HG02610 (cell line): ENCODE data around the gene FOXD1.

Source experiments
- ATAC-seq: cut with Tn5 transposase; IDR thresholded peaks from one replicate; pipeline ENCODE4 v1.9.1; 2021; ENCODE audit warnings: mild to moderate bottlenecking, moderate library complexity; ENCODE audit not compliant: unreplicated experiment

The FOXD1 gene

GRCh38 chr5:73441378-73441777 lies 7.2 kb downstream of the FOXD1 start:
- ATAC-seq: no peak

DNA sequence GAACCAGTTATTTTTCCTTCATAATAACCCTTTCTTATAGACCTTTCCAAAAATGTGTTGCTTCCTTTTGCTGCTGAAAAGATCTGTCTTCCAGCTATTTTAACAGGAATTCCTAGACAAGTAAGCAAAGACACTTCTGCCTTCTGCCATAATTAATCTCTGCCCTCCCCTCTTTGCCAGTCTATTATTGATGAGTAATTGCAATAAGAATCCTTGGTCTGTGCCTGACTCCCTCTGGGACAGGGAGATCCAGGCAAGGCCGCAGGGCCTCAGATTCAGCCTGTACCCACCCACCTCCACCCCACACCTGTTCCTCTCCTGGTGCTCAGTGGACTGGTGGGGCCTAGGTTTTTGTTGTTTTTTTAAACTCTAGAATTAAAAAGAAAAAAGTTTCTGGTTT lies 8.3 kb downstream of the FOXD1 start:
- ATAC-seq: no peak

- no peak for ATAC-seq
Measured at GRCh38 chr5:73438645-73439470, 9.7 kb downstream of the FOXD1 start.

- ATAC-seq: no peak
Measured at GRCh38 chr5:73437777-73438644, 10.6 kb downstream of the FOXD1 start.

GRCh38 chr5:73437101-73437776 lies 11.3 kb downstream of the FOXD1 start:
- ATAC-seq: no peak

DNA sequence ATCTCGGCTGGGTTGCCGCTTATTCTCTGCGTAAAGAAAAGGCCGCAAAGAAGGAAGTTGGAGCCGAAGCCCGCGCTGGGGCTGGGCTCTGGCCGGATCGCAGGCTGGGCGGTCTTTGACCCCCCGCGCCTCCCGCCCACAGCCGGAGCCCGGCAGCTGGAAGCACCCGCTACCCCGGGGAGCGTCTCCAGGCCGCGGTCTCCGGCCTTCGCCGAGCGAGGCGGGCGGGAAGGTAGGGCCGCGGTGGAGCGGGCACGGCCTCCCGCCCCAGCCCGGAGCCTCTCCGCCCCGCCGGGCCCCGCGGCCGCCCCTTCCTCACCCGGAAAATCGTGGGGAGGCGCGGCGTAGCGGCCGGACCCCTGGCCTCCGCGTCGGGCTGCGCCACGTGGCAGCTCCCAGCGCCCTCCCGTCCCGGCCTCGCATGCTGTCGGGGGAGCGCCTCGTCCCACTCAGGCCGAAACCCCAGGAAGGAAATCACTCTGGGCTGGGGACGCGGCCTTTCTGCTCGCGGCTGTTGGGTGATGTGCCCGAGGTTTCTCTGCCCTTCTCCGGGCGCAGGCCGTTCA lies 12.0 kb downstream of the FOXD1 start:
- ATAC-seq: no peak

- no peak for ATAC-seq
Measured at GRCh38 chr5:73435759-73436534, 12.6 kb downstream of the FOXD1 start.

GRCh38 chr5:73434907-73435306 lies 13.7 kb downstream of the FOXD1 start:
- no peak for ATAC-seq

DNA sequence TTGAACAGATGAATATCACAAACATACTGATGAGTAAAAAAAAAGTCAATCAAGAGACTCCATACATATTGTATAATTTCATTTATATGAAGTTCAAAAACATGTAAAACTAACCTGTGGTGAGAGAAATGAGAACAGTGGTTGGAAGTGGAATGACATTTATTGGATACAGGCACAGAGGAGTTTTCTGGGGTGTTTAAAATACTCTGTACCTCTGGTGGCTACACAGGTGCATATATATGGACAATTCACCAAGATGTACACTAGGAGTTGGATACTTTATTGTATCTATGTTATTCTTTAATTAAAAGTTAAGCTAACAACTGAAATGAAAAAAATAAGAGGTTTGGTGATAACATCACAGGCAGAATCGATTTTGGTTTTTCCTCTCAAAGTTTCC lies 14.1 kb downstream of the FOXD1 start:
- ATAC-seq: no peak

DNA sequence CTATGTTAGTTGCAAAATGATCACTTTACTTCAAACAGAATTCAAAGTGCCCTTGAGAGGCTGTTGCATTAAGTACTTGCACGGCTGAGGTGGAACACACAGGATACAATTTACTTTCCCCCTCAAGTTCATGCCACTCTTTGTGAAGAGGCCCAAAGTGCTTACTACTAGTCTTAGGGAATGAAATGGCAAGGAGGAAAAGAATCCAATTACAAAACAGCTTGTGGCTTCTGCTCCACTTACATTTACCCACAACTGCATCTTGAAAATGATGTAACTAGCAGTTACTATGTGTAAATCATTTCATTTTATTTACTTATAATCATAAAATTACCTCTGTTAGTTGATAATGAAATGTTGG lies 14.6 kb downstream of the FOXD1 start:
- no peak for ATAC-seq

DNA sequence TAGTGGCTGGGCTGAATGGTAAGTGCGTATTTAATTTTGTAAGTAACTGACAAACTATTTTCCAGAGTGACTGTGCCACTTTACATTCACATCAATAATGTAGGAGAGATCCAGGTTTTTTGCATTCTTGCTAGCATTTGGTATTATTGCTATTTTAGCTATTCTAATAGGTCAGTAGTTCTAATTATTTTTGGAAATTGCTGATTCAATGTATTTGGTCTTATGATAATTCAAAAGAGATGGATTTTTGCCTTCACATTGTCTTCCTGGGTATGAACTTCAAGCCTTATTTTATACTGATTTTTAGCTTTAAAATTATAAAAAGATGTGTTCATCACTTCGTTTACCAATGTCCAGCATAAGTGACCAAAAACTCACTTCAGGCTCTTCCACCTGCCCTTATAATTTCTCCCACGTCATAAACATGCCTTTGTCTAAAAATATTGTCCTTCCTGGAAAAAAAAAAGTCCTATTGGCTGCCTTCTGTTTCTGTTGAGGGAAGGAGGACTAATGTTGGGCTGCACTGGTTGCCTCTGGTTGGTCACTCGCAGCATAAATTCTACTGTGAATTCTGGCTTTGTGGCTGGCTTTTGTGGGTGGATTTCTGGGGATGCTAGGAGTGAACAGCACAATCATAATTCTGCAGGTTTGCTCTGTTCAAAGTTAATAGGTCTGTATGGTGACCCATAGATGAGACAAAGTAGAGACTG lies 15.2 kb downstream of the FOXD1 start:
- no peak for ATAC-seq

DNA sequence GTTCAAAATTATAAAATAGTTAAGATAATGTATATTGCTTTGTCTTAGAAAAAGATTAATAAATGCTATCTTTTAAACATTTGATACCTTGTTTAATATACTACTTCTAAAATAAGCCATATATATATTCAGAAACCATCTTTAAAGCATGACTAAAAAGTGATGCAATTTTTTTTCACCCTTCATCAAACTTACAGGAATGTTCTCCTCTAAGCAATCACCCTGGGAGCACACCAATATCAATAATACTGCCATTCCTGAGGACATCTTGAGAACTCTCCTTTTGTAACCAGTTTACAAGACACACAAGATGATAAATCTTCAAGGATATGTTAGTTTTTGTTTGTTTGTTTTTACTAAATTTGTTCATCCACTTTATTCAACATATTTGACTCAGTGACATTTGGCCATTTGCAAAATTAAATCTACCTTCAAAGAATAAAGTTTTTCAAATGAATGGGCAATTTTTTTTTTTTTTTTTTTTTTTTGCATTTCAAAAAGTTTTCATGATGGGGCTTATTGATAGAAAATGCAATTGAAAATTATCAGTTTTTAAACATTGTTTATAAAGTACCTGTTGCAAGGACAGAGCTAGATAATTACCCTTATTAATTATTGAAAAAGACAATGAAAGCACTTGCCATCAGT lies 17.2 kb downstream of the FOXD1 start:
- ATAC-seq: no peak

- no peak for ATAC-seq
Measured at GRCh38 chr5:73426034-73426433, 22.5 kb downstream of the FOXD1 start.

GRCh38 chr5:73424556-73424977 lies 24.0 kb downstream of the FOXD1 start:
- ATAC-seq: no peak

DNA sequence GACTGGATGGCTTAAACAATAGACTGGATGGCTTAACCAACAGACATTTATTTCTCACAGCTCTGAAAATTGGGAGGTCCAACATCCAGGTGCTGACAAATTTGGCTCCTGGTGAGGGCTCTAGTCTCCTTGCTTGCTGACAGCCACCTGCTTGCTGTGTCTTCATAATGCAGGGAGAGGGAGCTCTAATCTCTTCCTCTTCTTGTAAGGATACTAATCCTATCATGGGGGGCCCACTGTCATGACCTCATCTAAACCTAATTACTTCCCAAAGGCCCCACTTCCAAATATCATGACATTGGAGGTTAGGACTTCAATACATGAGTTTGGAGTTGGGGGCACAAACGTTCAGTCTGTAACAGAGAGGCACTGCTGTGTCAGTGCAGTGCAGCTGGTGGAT lies 26.4 kb downstream of the FOXD1 start:
- no peak for ATAC-seq

DNA sequence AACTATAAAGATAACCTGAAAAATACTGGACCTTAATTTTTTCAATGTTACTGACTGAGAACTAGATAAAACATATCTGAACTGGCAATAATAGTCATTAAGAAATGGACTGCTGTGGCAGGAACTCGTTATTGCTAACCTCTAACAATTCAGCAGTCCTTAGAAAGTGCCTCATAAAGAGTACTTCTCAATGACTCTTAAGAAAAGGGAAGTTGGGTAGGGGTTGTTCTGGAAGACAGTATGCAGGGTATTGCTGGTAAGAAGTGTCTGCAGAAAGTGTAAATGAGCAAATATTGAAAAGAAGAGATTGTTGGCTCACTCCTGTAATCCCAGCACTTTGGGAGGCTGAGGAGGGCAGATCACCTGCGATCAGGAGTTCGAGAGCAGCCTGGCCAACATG lies 27.9 kb downstream of the FOXD1 start:
- no peak for ATAC-seq

GRCh38 chr5:73419465-73420390 lies 28.8 kb downstream of the FOXD1 start:
- ATAC-seq: no peak

- ATAC-seq: no peak
Measured at GRCh38 chr5:73419117-73419464, 29.5 kb downstream of the FOXD1 start.
